Activated CD8-positive, alpha-beta memory T cell treated with anti-CD3 and anti-CD28 coated beads for 36 hours (primary cell): ENCODE measurements around the gene PRSS57. TPM values are rescaled to one million over a fixed set of nuclear protein-coding genes. Genes with fewer than 3 reads are reported as not detected.

Source experiments
- total RNA-seq, 2 experiments: library from RNA; stranded (reverse); gene quantifications; one replicate each; pipeline ENCODE4 v1.2.3, GENCODE V29; 2021

Gene PRSS57
- total RNA-seq, 2 experiments from 2014 or later = not detected

Other genes starting within 250 kb of the PRSS57 start
- not detected for gene SHC2, start 234.4 kb downstream of the PRSS57 start, total RNA-seq
- gene MADCAM1, start 199.0 kb downstream of the PRSS57 start, total RNA-seq = under 1 TPM; 0.17 to 0.23 TPM
- gene TPGS1, start 188.0 kb downstream of the PRSS57 start, total RNA-seq = 10 to 100 TPM; 14.1 to 14.9 TPM
- 10 to 100 TPM; 58.7 to 60.1 TPM for gene CDC34, start 163.7 kb downstream of the PRSS57 start, total RNA-seq
- 10 to 100 TPM; 45.0 to 46.8 TPM for gene GZMM, start 151.4 kb downstream of the PRSS57 start, total RNA-seq
- gene BSG, start 122.9 kb downstream of the PRSS57 start, total RNA-seq = 100 to 1,000 TPM; 234 to 243 TPM
- gene HCN2, start 105.6 kb downstream of the PRSS57 start, total RNA-seq = under 1 TPM; 0.40 to 0.55 TPM
- 10 to 100 TPM; 79.9 to 81.1 TPM for gene POLRMT, start 61.9 kb downstream of the PRSS57 start, total RNA-seq
- gene FGF22, start 55.6 kb downstream of the PRSS57 start, total RNA-seq = not detected
- gene RNF126, start 32.2 kb downstream of the PRSS57 start, total RNA-seq = 100 to 1,000 TPM; 104 to 110 TPM
- 1 to 10 TPM; 7.5 to 8.6 TPM for gene FSTL3, start 19.1 kb downstream of the PRSS57 start, total RNA-seq
- gene PALM, start 13.5 kb upstream of the PRSS57 start, total RNA-seq = under 1 TPM in 1 of 2 experiments, not detected in 1; 0.13 TPM
- gene MISP, start 55.7 kb upstream of the PRSS57 start, total RNA-seq = not detected
- gene PTBP1, start 102.0 kb upstream of the PRSS57 start, total RNA-seq = 100 to 1,000 TPM; 872 to 908 TPM
- not detected for gene PLPPR3, start 126.5 kb upstream of the PRSS57 start, total RNA-seq
- not detected for gene AZU1, start 132.4 kb upstream of the PRSS57 start, total RNA-seq
- not detected for gene PRTN3, start 145.5 kb upstream of the PRSS57 start, total RNA-seq
- not detected for gene ELANE, start 156.9 kb upstream of the PRSS57 start, total RNA-seq
- 1 to 10 TPM; 1.4 to 1.7 TPM for gene CFD, start 164.2 kb upstream of the PRSS57 start, total RNA-seq
- 10 to 100 TPM; 42.8 to 46.8 TPM for gene MED16, start 197.7 kb upstream of the PRSS57 start, total RNA-seq
- not detected for gene RNU6-9, start 198.0 kb upstream of the PRSS57 start, total RNA-seq
- 10 to 100 TPM; 55.8 to 56.9 TPM for gene R3HDM4, start 217.8 kb upstream of the PRSS57 start, total RNA-seq
- 1 to 10 TPM; 6.7 to 7.2 TPM for gene KISS1R, start 221.9 kb upstream of the PRSS57 start, total RNA-seq
- 10 to 100 TPM; 18.8 to 19.0 TPM for gene ARID3A, start 230.6 kb upstream of the PRSS57 start, total RNA-seq